GM10248 (cell line): ENCODE measurements around the gene UBR7.

Experiments used
- CTCF ChIA-PET: fragments of 300-600 bp; sonication (Branson Sonifier 250); formaldehyde crosslinking; extraction: SDS; loops from one replicate; lab custom pipeline; 2021; ENCODE audit warnings: antibody characterized with exemption; lab: Yijun Ruan, JAX
- POLR2A ChIA-PET: fragments of 350-650 bp; sonication (Branson Sonifier 250); formaldehyde crosslinking; extraction: SDS; loops from one replicate; lab custom pipeline; 2020; ENCODE audit warnings: antibody characterized with exemption; lab: Yijun Ruan, JAX
- DNase-seq: peaks from one replicate; pipeline ENCODE4 v3.0.0; 2012; ENCODE audit errors: extremely low spot score
- CTCF ChIP-seq: IDR thresholded peaks from 2 replicates; pipeline ENCODE4 v1.5.1; 2012; ENCODE audit warnings: mild to moderate bottlenecking, low read depth; ENCODE audit errors: extremely low read depth, missing control alignments, control extremely low read depth

Gene UBR7

GRCh38 chr14:93263416-93263815, 56.4 kb downstream of the UBR7 start:
- POLR2A ChIA-PET: no interaction called here
- CTCF ChIA-PET: interaction anchor here (1.0 to 1.6 kb wide), 2 partner anchors 13 to 26 kb away, joined by 3 to 6 read pairs; no protein-coding TSS in a partner anchor
- DNase-seq: no peak
- TF ChIP-seq CTCF: no peak

GRCh38 chr14:93266127-93266526, 59.1 kb downstream of the UBR7 start:
- no peak for DNase-seq
- ChIA-PET CTCF (interaction anchor here (1.2 to 1.4 kb wide), 4 partner anchors 8 to 126 kb away, joined by 3 read pairs; no protein-coding TSS in a partner anchor), POLR2A (no interaction called here)
- TF ChIP-seq CTCF: no peak

GRCh38 chr14:93267149-93267711, 60.2 kb downstream of the UBR7 start:
- no peak for DNase-seq
- CTCF ChIA-PET: interaction anchor here (0.7 to 2.5 kb wide), 4 partner anchors 10 to 127 kb away, joined by 3 to 6 read pairs (median 3); no protein-coding TSS in a partner anchor
- POLR2A ChIA-PET: no interaction called here
- TF ChIP-seq CTCF: no peak

- no peak for TF ChIP-seq CTCF
- CTCF ChIA-PET: interaction anchor here (2.3 to 2.5 kb wide), 2 partner anchors 9 to 12 kb away, joined by 6 read pairs; no protein-coding TSS in a partner anchor
- no peak for DNase-seq
- POLR2A ChIA-PET: no interaction called here
Measured at GRCh38 chr14:93268406-93268805, 61.4 kb downstream of the UBR7 start.

GRCh38 chr14:93269341-93270068, 62.4 kb downstream of the UBR7 start:
- no peak for TF ChIP-seq CTCF
- ChIA-PET POLR2A (no interaction called here), CTCF (interaction anchor here (1.0 to 2.5 kb wide), 3 partner anchors 8 to 32 kb away, joined by 4 to 6 read pairs (median 6); no protein-coding TSS in a partner anchor)
- no peak for DNase-seq

- ChIA-PET POLR2A (no interaction called here), CTCF (interaction anchor here (1.1 kb wide), 1 partner anchor 16 kb away, joined by 3 read pairs; no protein-coding TSS in a partner anchor)
- TF ChIP-seq CTCF: no peak
- no peak for DNase-seq
Measured at GRCh38 chr14:93271111-93271510, 64.1 kb downstream of the UBR7 start.
